ENCODE data around the gene LRP6.

DNA sequence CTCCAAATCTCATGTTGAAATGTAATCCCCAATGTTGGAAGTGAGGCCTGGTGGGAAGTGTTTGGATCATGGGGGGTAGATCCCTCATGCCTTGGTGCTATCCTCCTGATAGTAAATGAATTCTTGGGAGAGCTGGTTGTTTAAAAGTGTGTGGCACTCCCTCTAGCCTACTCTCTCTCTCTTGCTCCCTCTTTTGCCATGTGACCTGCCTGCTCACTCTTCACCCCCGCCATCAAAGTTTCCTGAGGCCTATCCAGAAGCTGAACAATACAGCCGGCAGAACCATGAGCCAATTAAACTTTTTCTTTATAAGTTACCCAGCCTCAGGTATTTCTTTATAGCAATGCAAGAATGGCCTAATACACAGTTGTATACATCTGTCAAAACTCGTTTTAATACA is 133.6 kb downstream of the LRP6 start:
- TF ChIP-seq, protein P1, sequence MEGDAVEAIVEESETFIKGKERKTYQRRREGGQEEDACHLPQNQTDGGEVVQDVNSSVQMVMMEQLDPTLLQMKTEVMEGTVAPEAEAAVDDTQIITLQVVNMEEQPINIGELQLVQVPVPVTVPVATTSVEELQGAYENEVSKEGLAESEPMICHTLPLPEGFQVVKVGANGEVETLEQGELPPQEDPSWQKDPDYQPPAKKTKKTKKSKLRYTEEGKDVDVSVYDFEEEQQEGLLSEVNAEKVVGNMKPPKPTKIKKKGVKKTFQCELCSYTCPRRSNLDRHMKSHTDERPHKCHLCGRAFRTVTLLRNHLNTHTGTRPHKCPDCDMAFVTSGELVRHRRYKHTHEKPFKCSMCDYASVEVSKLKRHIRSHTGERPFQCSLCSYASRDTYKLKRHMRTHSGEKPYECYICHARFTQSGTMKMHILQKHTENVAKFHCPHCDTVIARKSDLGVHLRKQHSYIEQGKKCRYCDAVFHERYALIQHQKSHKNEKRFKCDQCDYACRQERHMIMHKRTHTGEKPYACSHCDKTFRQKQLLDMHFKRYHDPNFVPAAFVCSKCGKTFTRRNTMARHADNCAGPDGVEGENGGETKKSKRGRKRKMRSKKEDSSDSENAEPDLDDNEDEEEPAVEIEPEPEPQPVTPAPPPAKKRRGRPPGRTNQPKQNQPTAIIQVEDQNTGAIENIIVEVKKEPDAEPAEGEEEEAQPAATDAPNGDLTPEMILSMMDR (conservative IDR thresholded peaks at IDR 0.05), result no peak
- no peak for TF ChIP-seq EZH2 (IDR thresholded peaks at IDR 0.05; ENCODE audit: low read depth)

Data from PC-9 (cell line).